Neural progenitor cell (in vitro differentiated cells): ENCODE results near the gene BATF2.

Experiments
- EZH2 ChIP-seq: fragments of 200-600 bp; sonication (generic); IDR thresholded peaks from 2 replicates; pipeline ENCODE4 v1.6.1; 2017; ENCODE audit warnings: antibody characterized with exemption, mild to moderate bottlenecking, moderate library complexity
- TF ChIP-seq, protein P1 (sequence below): fragments of 200-600 bp; sonication (generic); IDR thresholded peaks from 2 replicates; pipeline ENCODE4 v1.5.1; 2017; ENCODE audit warnings: antibody characterized with exemption, mild to moderate bottlenecking

DNA sequence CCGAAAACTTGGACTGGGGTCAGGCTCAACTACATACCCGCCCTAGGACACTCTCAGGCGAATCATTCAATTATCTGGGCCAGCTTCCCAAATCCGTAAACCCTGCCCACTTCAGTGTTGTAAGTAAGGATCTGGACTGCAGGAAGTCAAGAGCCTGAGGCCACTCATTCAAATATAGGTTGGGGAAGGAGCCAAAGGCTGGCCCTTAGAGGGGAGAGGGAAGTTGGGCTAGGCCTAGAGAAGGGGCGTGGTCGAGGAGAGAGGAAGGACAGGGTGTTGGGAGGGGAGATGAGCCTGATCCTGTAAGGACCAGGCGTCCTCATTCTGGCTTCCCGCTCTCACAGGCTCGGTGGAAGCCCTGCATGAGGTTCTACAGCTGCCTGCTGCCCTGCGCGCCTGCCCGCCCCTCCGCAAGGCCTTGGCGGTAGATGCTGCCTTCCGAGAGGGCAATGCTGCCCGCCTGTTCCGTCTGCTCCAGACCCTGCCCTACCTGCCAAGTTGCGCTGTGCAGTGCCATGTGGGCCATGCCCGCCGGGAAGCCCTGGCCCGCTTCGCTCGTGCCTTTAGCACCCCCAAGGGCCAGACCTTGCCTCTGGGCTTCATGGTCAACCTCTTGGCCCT, 47.2 kb upstream of the BATF2 start:
- TF ChIP-seq, protein P1, sequence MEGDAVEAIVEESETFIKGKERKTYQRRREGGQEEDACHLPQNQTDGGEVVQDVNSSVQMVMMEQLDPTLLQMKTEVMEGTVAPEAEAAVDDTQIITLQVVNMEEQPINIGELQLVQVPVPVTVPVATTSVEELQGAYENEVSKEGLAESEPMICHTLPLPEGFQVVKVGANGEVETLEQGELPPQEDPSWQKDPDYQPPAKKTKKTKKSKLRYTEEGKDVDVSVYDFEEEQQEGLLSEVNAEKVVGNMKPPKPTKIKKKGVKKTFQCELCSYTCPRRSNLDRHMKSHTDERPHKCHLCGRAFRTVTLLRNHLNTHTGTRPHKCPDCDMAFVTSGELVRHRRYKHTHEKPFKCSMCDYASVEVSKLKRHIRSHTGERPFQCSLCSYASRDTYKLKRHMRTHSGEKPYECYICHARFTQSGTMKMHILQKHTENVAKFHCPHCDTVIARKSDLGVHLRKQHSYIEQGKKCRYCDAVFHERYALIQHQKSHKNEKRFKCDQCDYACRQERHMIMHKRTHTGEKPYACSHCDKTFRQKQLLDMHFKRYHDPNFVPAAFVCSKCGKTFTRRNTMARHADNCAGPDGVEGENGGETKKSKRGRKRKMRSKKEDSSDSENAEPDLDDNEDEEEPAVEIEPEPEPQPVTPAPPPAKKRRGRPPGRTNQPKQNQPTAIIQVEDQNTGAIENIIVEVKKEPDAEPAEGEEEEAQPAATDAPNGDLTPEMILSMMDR, result no peak
- no peak for TF ChIP-seq EZH2
